Ishikawa (cell line): Measurements from ENCODE around the gene CCSER1.

Experiments used
- CEBPB ChIP-seq: IDR thresholded peaks from 2 replicates; pipeline ENCODE4 v1.6.1; 2012
- CREB1 ChIP-seq: IDR thresholded peaks from 2 replicates; pipeline ENCODE4 v1.6.1; 2012; ENCODE audit warnings: low read depth
- EGR1 ChIP-seq: IDR thresholded peaks from 2 replicates; pipeline ENCODE4 v1.6.1; 2012
- EP300 ChIP-seq: IDR thresholded peaks from 2 replicates; pipeline ENCODE4 v1.6.1; 2012; ENCODE audit warnings: borderline replicate concordance
- FOXM1 ChIP-seq: IDR thresholded peaks from 2 replicates; pipeline ENCODE4 v1.6.1; 2012; ENCODE audit warnings: low read depth, borderline replicate concordance
- NFIC ChIP-seq: IDR thresholded peaks from 2 replicates; pipeline ENCODE4 v1.6.1; 2012
- RAD21 ChIP-seq: IDR thresholded peaks from 2 replicates; pipeline ENCODE4 v1.6.1; 2012; ENCODE audit warnings: low read depth
- TAF1 ChIP-seq: IDR thresholded peaks from 2 replicates; pipeline ENCODE4 v1.6.1; 2012; ENCODE audit warnings: low read depth, mild to moderate bottlenecking
- TCF12 ChIP-seq: IDR thresholded peaks from 2 replicates; pipeline ENCODE4 v1.6.1; 2012; ENCODE audit warnings: low read depth
- TEAD4 ChIP-seq: IDR thresholded peaks from 2 replicates; pipeline ENCODE4 v1.6.1; 2012
- YY1 ChIP-seq: IDR thresholded peaks from 2 replicates; pipeline ENCODE4 v1.6.1; 2012; ENCODE audit warnings: low read depth
- ZBTB7A ChIP-seq: IDR thresholded peaks from 2 replicates; pipeline ENCODE4 v1.6.1; 2012; ENCODE audit warnings: low read depth
- TF ChIP-seq, protein P1 (sequence below): IDR thresholded peaks from 2 replicates; pipeline ENCODE4 v1.6.1; 2012
- TF ChIP-seq, protein P2 (sequence below): IDR thresholded peaks from 2 replicates; pipeline ENCODE4 v1.6.1; 2012; ENCODE audit warnings: low read depth, mild to moderate bottlenecking
- TF ChIP-seq, protein P3 (sequence below): IDR thresholded peaks from 2 replicates; pipeline ENCODE4 v1.6.1; 2012

CCSER1 gene

DNA sequence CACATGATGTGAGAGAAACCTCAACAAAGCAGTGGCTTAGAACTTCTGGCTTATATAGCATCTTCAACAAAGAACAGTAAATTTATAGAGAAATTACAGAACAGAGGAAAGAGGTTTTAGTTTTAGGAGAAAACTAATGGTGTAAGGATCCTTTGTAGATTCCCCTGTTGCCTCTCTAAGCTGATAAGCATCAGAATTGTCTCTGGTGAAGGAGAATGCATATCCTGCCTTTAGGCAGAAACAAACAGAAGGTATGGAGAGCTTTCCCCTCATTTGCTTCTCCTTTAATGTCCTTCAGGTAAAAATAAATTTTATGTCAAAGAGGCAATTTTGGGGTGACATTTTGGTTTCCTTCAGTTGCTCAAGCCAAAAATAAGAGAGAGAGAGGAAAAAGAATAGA lies 625.9 kb downstream of the CCSER1 start:
- no peak for TF ChIP-seq ZBTB7A
- TF ChIP-seq EGR1: no peak
- TF ChIP-seq CEBPB: no peak
- TF ChIP-seq TAF1: no peak
- TF ChIP-seq, protein P1, sequence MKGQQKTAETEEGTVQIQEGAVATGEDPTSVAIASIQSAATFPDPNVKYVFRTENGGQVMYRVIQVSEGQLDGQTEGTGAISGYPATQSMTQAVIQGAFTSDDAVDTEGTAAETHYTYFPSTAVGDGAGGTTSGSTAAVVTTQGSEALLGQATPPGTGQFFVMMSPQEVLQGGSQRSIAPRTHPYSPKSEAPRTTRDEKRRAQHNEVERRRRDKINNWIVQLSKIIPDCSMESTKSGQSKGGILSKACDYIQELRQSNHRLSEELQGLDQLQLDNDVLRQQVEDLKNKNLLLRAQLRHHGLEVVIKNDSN: no peak
- TF ChIP-seq RAD21: no peak
- TF ChIP-seq TCF12: no peak
- TF ChIP-seq, protein P2, sequence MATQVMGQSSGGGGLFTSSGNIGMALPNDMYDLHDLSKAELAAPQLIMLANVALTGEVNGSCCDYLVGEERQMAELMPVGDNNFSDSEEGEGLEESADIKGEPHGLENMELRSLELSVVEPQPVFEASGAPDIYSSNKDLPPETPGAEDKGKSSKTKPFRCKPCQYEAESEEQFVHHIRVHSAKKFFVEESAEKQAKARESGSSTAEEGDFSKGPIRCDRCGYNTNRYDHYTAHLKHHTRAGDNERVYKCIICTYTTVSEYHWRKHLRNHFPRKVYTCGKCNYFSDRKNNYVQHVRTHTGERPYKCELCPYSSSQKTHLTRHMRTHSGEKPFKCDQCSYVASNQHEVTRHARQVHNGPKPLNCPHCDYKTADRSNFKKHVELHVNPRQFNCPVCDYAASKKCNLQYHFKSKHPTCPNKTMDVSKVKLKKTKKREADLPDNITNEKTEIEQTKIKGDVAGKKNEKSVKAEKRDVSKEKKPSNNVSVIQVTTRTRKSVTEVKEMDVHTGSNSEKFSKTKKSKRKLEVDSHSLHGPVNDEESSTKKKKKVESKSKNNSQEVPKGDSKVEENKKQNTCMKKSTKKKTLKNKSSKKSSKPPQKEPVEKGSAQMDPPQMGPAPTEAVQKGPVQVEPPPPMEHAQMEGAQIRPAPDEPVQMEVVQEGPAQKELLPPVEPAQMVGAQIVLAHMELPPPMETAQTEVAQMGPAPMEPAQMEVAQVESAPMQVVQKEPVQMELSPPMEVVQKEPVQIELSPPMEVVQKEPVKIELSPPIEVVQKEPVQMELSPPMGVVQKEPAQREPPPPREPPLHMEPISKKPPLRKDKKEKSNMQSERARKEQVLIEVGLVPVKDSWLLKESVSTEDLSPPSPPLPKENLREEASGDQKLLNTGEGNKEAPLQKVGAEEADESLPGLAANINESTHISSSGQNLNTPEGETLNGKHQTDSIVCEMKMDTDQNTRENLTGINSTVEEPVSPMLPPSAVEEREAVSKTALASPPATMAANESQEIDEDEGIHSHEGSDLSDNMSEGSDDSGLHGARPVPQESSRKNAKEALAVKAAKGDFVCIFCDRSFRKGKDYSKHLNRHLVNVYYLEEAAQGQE: no peak
- no peak for TF ChIP-seq YY1
- TF ChIP-seq FOXM1: no peak
- no peak for TF ChIP-seq TEAD4
- no peak for TF ChIP-seq NFIC
- TF ChIP-seq, protein P3, sequence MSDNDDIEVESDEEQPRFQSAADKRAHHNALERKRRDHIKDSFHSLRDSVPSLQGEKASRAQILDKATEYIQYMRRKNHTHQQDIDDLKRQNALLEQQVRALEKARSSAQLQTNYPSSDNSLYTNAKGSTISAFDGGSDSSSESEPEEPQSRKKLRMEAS: no peak
- TF ChIP-seq EP300: no peak
- TF ChIP-seq CREB1: no peak

DNA sequence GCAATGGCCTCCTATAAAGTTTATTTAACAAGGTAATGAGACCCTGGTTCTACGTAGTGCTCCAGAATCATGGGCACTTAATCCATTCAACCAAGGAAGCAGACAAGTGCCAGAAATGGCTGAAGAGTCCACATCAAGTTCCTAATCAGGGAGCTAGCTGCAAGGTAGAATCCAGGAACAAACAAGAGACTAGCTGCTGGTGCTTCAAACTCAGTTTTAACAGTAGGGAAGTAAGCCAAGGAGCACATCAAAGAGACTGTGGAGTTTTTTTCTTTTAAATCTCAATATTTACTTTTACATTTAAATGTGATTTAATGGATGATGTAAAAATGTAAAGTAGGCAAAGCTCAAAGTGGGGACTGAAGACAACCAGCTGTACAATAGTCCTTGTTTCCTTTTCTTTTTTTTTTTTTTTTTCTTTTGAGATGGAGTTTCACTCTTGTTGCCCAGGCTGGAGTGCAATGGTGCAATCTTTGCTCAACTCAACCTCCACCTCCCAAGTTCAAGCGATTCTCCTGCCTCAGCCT lies 630.4 kb downstream of the CCSER1 start:
- TF ChIP-seq CEBPB (no peak), FOXM1 (no peak), EP300 (no peak), TEAD4 (no peak), TAF1 (no peak), NFIC (no peak), EGR1 (no peak), YY1 (no peak), RAD21 (no peak), ZBTB7A (no peak)
- TF ChIP-seq, protein P3: no peak
- TF ChIP-seq, protein P2: no peak

DNA sequence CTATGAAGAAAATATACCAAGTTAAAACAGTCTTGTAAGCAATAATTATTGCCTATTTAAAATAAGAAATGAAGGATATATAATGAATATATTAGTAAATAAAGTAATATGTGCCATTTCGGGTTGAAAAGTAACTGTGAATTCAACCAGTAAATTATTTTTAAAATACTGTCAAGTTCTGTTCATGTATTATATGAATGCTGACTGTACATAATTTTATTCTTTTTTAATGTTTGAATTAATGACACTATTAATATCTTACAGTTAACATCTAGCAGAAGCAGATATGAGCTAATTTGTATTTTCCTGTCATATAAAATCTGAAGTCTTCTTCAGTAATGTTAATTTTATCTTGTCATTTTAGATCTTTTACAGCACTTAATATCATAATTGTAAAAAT lies 632.9 kb downstream of the CCSER1 start:
- TF ChIP-seq YY1 (no peak), CEBPB (no peak), ZBTB7A (no peak), TAF1 (no peak), FOXM1 (no peak)
- TF ChIP-seq, protein P3: no peak
- TF ChIP-seq, protein P1: no peak

DNA sequence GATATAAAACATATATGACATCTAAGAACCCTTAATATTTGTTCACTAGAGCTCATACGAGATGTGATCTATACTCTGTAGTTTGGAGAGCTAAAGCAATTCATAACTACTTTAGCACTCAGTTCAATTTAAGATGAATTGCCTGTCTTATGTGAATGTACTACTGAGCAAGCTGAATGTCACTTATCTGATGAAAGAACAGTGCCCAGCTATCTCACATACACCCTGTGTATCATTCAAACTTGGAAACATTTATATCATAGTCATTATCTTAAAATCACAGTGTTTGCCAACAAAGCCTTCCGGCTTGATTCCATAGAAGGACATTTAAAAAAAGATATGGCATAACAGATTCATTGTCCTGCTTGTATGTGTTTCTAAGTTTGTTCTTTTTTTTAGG lies 639.6 kb downstream of the CCSER1 start:
- no peak for TF ChIP-seq EP300

DNA sequence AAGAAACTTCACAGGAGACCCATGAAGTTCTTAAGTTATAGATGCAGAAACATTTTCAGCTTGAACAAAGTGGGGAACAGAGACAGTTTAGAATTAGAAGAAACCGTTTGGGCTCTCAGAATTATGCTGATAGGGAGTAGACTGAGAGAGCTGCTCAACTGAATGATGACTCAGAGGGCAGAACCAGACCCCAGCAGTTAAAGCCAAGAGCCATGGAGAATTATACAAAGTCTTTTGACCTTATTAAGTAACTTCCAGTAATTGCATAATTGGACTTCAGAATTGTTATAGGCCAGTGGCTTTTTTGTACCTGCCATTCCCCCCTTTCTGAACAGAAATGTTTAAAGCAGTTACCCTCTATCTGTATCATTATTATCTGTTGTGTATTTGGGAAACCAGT lies 642.1 kb downstream of the CCSER1 start:
- TF ChIP-seq, protein P1: no peak
- TF ChIP-seq, protein P3: no peak
- no peak for TF ChIP-seq FOXM1

DNA sequence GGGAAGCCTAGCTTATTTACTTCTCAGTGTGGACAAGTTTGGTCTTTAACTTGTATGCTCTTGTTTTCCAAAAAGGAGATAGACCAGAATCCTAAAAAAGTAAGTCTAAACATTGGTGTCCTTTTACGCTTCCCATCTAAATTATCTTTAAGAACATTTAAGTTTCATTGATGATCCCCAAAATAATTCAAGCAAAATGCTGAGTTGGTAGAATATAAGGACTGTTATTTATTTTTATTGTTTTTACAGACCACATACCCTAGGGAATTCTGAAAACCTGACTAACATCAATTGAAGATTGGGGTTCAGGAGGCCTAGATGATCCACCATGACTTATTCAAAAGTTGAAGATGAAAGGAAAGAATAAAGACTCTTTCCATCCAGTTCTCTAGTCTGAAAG lies 653.0 kb downstream of the CCSER1 start:
- TF ChIP-seq TAF1: no peak

DNA sequence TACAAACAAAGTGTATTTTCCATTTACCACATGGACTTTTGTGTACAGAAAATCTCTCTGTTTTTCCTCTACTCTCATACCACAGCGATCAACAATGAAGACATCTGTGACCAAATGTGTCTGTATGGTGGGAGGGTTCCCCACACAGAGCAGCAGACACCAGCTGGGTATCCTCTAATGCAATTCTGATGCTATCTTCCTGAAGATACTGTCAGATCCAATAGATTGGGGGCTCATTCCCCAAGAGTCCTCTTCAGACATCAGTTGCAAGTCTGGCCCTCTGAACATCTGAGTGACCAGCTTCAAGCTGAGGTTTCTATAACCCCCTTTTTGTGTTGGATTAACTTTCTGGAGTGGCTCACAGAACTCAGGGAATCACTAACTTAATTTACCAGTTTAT lies 659.4 kb downstream of the CCSER1 start:
- no peak for TF ChIP-seq NFIC
- TF ChIP-seq, protein P2: no peak
- TF ChIP-seq EGR1: no peak
- TF ChIP-seq TAF1: no peak
